Activated T-helper 2 cell treated with anti-CD3 and anti-CD28 coated beads, Interferon-gamma antibody, Interleukin-2, Interleukin-4, amounts not matched to agents 10 μg/mL and 5 μg/mL and 100 μg/mL, durations not matched to agents 14 hours and 24 hours and 36 hours (primary cell): ENCODE results near the gene ALPL. TPM values are rescaled to one million over a fixed set of nuclear protein-coding genes. Genes with fewer than 3 reads are reported as not detected.

Source experiments
- DNase-seq: peaks from one replicate; pipeline ENCODE4 v3.0.0; 2021; ENCODE audit warnings: low spot score
- H3K27ac Mint-ChIP-seq: one replicate; pipeline ENCODE4 v1.8.0; 2021; ENCODE audit warnings: mixed read lengths
- H3K27me3 Mint-ChIP-seq: one replicate; pipeline ENCODE4 v1.8.0; 2021; ENCODE audit warnings: low read depth, mixed read lengths
- H3K36me3 Mint-ChIP-seq: one replicate; pipeline ENCODE4 v1.8.0; 2021; ENCODE audit warnings: low read depth, mixed read lengths
- H3K4me1 Mint-ChIP-seq: one replicate; pipeline ENCODE4 v1.8.0; 2021; ENCODE audit warnings: low read depth, mixed read lengths
- H3K4me3 Mint-ChIP-seq: one replicate; pipeline ENCODE4 v1.8.0; 2021; ENCODE audit warnings: low read depth, mild to moderate bottlenecking, moderate library complexity, mixed read lengths
- H3K9me3 Mint-ChIP-seq: one replicate; pipeline ENCODE4 v1.8.0; 2021; ENCODE audit warnings: mixed read lengths
- intact Hi-C: fragments of 100-400 bp; cut with micrococcal nuclease; formaldehyde crosslinking; loops from one replicate; pipeline ENCODE4 v1.15.1; 2023
- total RNA-seq: library from RNA; stranded (reverse); gene quantifications from 2 replicates; pipeline ENCODE4 v1.2.3, GENCODE V29; 2022

The ALPL gene
- total RNA-seq, 1 donor from 2014 or later = not detected

DNA sequence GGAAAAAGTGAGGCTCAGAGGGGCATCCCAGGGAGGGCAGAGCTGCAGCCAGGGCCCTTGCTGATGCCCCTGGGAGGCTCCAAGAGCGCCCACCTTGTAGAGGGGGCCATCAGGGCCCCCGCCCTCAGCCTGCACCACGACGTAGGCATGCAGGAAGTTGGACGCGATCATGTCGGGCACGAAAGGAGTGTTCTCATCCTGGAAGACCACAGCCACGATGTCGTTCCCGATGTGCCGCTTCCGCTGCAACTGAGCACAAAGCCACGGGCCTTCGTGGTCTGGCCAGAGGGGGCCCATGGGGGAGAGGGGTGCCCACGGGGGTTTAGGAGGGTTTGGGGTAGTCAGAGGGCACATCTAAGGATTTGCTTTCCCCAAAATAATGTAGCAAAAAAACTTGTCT lies 100.8 kb downstream of the ALPL start:
- H3K4me3 Mint-ChIP-seq = no peak overlapping the region
- H3K9me3 Mint-ChIP-seq = no peaks in the 10 kb centered on the region
- H3K36me3 Mint-ChIP-seq = no peaks in the 10 kb centered on the region
- intact Hi-C loops = no loop called here
- H3K27me3 Mint-ChIP-seq = no peaks in the 10 kb centered on the region
- no peak for DNase-seq
- H3K27ac Mint-ChIP-seq = no peak overlapping the region
- peaks cover 10% of the 10 kb centered on the region for H3K4me1 Mint-ChIP-seq

DNA sequence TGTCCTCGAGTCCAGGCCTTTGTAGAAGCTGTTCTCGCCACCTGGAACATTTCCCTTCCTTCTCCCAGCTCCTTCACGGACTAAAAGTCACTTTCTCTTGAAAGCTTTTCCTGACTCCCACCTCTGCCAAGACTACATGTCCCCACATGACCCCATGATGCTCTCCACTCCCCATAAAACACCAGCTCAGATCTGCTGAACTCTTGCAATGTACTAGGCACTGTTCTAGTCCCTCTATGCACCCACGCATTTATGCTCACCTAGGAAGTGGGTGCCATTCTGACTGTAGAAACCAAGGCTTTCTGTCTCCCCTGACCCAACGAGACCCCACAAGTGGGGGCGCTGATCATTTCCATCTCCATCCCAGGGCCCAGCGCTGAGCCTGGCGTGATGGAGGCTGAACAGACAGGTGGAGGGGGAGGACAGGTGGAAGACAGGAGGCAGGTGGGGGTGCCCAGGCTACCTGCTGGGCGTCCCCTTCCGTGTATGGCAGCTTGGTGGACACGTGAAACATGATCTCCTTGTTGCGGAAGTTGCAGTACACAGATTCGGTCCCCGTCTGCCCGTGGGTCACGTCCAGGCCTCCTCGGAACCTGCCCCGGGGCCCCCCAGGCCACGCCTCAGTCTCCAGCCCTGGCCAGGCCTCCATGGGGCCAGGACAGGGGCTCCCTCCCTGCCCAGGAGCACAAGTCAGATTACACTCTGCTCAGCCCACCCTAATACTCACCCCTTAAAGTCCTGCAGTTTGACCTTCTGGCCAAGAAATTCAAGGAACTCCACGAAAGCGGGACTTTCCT lies 102.0 kb downstream of the ALPL start:
- DNase-seq = no peak
- Mint-ChIP-seq H3K4me1 (peaks cover 10% of the 10 kb centered on the region), H3K36me3 (no peaks in the 10 kb centered on the region), H3K27ac (no peak overlapping the region), H3K27me3 (no peaks in the 10 kb centered on the region), H3K9me3 (no peaks in the 10 kb centered on the region), H3K4me3 (no peak overlapping the region)
- intact Hi-C loops = no loop called here

DNA sequence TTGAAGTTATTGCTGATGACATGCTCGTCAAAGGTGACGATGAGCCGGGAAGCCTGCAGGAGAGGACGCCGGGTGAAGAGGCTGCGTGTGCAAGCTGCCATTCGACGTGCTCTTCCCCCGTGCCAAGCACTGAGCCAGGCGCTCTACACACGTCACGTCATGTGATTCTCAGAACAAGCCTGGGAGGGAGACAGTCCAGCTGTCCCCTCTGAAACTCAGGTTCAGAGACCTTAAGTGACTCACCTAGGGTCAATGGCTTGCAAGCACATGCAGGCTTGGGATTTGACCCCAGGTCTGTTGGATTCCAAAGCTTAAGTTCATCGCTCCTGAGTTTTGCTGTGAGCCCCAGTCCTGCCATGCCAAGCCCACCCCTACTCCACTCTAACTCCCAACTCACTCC lies 102.8 kb downstream of the ALPL start:
- no peak overlapping the region for H3K4me3 Mint-ChIP-seq
- H3K27ac Mint-ChIP-seq = no peak overlapping the region
- DNase-seq = no peak
- no peaks in the 10 kb centered on the region for H3K27me3 Mint-ChIP-seq
- intact Hi-C loops = no loop called here
- peaks cover 10% of the 10 kb centered on the region for H3K4me1 Mint-ChIP-seq
- H3K9me3 Mint-ChIP-seq = no peaks in the 10 kb centered on the region
- H3K36me3 Mint-ChIP-seq = no peaks in the 10 kb centered on the region

DNA sequence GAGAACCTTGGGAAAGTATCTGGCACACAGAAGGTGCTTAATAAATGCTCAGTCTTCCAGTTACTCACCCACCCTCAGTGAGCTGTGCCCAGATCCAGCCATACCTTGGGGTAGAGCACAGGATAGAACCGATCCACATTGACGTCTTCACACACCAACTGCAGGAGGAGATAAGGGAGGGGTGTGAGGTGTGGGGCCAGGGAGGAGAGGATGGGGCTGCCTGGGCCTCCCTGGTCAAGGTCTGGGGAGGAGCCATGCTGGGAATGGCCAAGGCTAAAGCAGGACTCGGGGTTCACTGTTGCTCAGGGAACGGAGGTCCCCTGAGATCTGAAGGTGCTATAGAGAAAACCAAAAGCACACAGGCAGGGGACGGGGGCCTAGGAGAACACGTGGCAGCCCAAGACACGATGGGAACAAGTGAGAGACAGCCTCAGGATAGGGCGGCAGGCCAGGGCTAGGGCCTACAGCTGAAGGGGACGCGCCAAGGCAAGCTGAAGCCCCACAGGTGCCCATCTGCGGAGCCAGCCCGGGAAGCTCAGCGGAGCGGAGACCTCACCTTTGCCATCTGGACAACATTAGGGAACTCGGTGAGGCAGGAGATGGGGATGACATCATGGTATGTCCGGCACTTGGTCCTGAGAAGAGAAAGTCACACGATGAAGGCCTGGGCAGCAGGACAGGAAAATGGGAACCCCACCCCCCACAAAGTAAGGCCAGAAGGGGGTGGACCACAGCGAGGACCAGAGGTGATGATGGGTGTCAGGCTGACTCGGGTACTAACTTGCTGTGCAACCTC lies 104.0 kb downstream of the ALPL start:
- H3K27me3 Mint-ChIP-seq = no peaks in the 10 kb centered on the region
- no peaks in the 10 kb centered on the region for H3K9me3 Mint-ChIP-seq
- intact Hi-C loops = no loop called here
- no peak for DNase-seq
- no peaks in the 10 kb centered on the region for H3K36me3 Mint-ChIP-seq
- no peaks in the 10 kb centered on the region for H3K4me1 Mint-ChIP-seq
- H3K4me3 Mint-ChIP-seq = no peak overlapping the region
- no peak overlapping the region for H3K27ac Mint-ChIP-seq

DNA sequence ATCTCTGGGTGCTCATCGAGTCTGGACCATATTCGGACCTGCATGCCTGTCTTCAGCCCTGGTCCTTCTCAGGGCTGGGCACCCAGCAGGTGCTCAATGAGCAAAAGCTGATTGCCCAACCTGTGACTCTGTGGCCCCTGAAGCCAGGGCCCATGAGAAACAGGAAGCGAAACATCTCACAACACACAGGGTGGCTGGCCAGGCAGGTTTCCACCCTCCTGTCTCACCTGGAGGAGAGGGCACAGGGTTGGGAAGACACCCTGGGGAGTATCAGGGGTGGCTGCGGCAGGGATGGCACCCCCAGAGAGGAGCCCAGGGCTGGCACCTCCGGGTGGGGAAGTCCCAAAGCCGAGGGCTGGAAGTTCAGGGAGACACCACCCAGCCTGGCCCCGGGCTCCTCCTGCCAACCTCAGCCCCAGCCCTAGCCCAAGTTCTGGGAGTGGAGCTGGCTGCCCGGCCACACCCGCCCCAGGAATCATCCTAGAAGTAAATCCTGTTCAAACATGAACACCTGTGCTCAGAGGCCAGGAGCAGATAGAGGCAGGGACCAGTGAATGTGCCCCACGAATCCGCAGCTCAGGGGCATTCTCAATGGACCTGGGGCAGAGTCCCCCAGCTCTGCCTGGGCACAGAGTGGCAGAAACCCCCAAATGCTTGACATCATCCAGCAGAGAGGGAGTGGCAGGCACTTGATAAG lies 105.3 kb downstream of the ALPL start:
- intact Hi-C loops = no loop called here
- H3K36me3 Mint-ChIP-seq = no peaks in the 10 kb centered on the region
- H3K27me3 Mint-ChIP-seq = no peaks in the 10 kb centered on the region
- H3K4me1 Mint-ChIP-seq = no peaks in the 10 kb centered on the region
- no peak for DNase-seq
- H3K4me3 Mint-ChIP-seq = no peak overlapping the region
- H3K9me3 Mint-ChIP-seq = no peaks in the 10 kb centered on the region
- H3K27ac Mint-ChIP-seq = no peak overlapping the region

DNA sequence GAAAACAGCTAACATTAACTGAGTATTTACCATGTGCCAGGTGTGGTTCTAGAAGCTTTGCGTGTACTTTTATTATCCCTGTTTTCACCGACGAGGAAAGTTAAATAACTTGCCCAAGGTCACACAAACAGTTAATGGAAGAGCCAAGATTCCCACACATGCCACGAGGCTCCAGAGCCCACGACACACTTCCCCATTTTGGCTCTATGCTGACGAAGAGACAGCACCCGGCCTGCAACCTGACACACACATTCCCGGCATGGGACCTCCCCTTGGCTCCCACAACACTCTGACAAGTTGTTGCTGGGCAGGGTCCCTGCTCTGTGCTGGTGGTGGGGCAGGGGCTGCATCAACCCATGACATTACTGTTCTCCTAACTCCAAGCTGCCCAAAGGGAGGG lies 107.1 kb downstream of the ALPL start:
- Mint-ChIP-seq H3K4me3 (no peak overlapping the region), H3K36me3 (no peaks in the 10 kb centered on the region), H3K27ac (no peak overlapping the region), H3K27me3 (peaks cover 10% of the 10 kb centered on the region), H3K4me1 (no peaks in the 10 kb centered on the region), H3K9me3 (no peaks in the 10 kb centered on the region)
- no peak for DNase-seq
- intact Hi-C loops = no loop called here

DNA sequence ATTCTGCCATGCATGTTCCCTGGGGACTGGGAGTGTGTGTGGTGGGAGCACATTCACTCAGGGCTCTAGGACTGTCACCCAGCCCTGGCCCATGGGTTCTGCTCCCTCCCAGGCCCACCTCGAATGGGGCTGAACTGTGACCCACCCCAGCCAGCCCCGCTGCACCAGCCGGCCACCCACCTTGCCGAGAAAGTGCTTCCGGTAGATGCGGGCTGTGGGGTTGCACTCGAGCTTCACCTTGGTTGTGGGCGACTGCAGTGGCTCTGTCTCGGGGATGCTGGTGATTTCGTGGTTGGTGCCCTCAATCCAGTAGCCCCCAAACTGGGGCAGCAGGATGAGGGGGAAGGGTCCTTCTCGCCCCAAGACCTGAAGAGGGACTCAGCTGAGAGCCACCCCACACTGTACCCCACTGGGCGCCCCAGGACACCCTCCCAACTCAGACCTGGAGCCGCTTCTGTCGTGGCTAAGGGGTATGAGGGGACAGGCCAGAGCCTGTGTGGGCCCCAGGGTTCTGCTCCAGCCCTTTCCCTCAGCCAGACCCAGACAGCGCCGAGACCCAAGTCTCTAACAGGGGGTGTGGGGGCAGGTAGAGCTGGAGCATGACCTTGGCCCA lies 108.0 kb downstream of the ALPL start:
- Mint-ChIP-seq H3K27me3 (peaks cover 13% of the 10 kb centered on the region), H3K9me3 (no peaks in the 10 kb centered on the region), H3K4me3 (no peak overlapping the region), H3K4me1 (no peaks in the 10 kb centered on the region), H3K27ac (no peak overlapping the region), H3K36me3 (no peaks in the 10 kb centered on the region)
- intact Hi-C loops = no loop called here
- DNase-seq = no peak

DNA sequence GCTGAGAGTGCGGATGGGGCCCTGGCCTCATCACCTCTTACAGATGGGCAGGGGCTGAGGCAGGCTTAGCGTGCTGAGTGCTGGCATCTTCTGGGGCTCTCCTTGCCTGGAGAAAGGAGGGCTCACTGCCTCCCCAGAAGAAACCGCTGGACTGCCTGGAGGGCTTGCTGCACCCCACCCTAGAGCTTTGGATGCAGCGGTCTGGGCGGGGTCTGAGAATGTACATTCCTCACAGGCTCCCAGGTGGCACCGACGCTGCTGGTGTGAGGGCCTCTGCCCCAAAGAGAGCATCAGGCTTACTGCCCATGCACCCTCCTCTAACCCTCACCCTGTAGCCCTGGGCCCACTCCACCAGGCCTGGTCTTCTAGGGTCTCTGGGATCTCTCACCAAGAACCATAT lies 108.8 kb downstream of the ALPL start:
- Mint-ChIP-seq H3K4me1 (peaks cover 2% of the 10 kb centered on the region), H3K9me3 (no peaks in the 10 kb centered on the region), H3K4me3 (no peak overlapping the region), H3K36me3 (no peaks in the 10 kb centered on the region), H3K27me3 (peaks cover 14% of the 10 kb centered on the region), H3K27ac (no peak overlapping the region)
- intact Hi-C loops = no loop called here
- DNase-seq = no peak

DNA sequence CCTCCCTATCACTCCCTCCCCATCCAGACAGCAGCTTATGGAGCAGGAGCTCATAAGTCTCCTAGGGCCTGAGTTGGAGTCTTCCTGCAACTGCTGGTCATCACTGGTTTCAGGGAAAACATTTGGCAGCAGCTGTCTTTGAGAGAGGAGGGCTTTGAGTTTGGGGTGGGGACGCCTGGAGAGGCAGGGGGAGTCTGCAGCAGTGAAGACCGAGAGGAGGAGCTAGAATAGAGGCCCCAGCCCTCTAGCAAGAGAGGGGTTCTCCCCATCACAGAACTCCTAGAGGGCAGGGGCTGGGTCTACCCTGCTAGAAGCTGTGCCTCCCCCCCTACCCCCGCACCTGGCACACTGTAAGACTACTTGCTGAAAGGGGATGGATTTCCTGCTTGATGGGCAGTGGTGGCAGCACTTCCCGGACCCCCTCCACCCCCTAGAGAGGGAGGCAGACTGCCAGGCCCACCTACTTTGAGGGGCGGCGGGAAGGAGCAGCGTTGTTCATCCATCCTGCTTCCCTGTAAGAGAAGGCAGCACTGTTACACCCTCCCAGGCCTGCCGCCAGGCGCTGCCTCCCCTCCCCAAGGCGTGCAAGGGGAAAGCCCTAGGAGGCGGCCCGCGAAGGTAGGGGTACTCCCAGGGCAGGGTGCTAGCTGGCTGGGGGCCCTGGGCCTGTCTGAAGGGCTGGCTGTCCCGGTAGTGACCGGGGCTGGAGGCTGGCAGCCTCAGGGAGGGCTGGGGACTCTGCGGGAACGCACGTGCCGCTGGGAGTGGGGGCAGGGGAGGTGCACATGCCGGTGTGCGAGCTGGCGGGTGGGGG lies 109.5 kb downstream of the ALPL start:
- H3K4me1 Mint-ChIP-seq = peaks cover 2% of the 10 kb centered on the region
- DNase-seq = no peak
- peaks cover 14% of the 10 kb centered on the region for H3K27me3 Mint-ChIP-seq
- intact Hi-C loops = no loop called here
- no peak overlapping the region for H3K4me3 Mint-ChIP-seq
- H3K9me3 Mint-ChIP-seq = no peaks in the 10 kb centered on the region
- H3K36me3 Mint-ChIP-seq = no peaks in the 10 kb centered on the region
- H3K27ac Mint-ChIP-seq = no peak overlapping the region

DNA sequence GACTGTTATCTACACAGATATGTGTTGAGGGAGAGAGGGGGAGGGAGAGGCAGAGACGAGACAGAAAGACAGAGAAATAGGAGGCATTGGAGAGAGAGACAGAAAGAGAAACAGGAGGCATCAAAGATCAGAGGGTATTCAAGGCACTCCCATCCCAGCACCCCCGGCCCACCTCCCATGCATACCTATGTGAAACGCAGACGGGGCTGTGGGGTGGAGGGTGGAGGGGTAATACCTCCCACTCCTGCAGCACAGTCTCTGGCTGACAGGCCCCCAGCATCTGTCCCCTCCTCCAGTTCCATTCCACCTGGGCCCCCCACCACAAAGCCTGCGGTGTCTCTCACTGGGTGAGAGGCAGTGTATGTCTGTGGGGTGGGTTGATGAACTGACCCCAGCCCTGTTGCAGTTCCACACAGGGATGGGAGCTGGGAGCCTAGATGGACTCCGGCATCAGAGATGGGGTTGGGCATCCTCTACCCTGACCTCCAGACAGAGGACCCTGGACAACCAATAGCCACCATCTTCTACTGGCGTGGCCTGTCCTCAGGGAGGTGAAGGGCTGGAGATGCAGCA lies 110.2 kb downstream of the ALPL start:
- H3K4me3 Mint-ChIP-seq = no peak overlapping the region

DNA sequence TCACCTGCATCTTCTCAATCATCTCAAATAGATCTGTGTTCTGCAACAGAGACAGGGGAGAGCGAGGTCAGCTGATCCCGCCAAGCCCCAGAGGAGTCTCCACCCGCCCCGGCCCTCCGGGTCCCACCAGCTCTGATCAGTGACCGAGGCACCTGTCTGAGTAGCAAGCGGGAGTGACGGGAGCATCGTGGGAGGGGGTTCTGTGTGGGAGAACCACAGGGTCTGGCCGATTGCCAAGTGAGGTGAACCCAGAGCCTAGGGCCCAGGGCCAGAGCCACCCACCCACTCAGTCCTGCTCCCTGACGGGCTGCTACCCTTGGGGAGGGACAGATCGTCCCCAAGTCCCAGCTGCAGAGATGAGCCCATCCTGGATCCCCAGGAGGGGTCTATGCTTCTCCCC lies 110.8 kb downstream of the ALPL start:
- H3K36me3 Mint-ChIP-seq = no peaks in the 10 kb centered on the region

More for the DNA sequence above, 110.2 kb downstream of the ALPL start:
- no peaks in the 10 kb centered on the region for H3K9me3 Mint-ChIP-seq
- peaks cover 14% of the 10 kb centered on the region for H3K27me3 Mint-ChIP-seq
- DNase-seq = no peak
- no peaks in the 10 kb centered on the region for H3K36me3 Mint-ChIP-seq
- intact Hi-C loops = no loop called here
- H3K27ac Mint-ChIP-seq = no peak overlapping the region
- H3K4me1 Mint-ChIP-seq = peaks cover 2% of the 10 kb centered on the region

DNA sequence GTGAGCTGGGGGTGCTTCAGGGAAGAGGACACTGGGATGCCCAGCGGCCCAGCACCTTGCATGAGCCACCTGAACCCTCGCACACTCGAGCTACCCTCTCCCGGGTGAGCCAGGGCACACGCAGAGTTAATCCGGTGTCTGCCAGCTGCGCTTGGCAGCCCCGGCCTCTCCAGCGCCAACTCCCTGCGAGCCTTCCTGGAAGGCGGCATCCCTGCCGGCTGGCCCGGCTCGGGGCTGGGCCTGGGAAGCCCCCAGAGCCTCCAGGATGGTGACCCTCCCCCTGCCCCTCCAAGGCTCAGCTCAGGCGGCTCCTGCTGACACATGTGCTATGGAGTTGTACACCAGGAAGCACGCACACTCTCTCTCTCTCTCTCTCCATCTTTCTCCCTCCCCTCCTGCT lies 111.3 kb downstream of the ALPL start:
- no peak for DNase-seq
- Mint-ChIP-seq H3K36me3 (no peaks in the 10 kb centered on the region), H3K27me3 (peaks cover 14% of the 10 kb centered on the region), H3K9me3 (no peaks in the 10 kb centered on the region), H3K4me3 (no peak overlapping the region), H3K4me1 (peaks cover 2% of the 10 kb centered on the region), H3K27ac (no peak overlapping the region)
- intact Hi-C loops = no loop called here

More for the DNA sequence above, 110.8 kb downstream of the ALPL start:
- Mint-ChIP-seq H3K27me3 (peaks cover 14% of the 10 kb centered on the region), H3K9me3 (no peaks in the 10 kb centered on the region), H3K27ac (no peak overlapping the region), H3K4me3 (no peak overlapping the region), H3K4me1 (peaks cover 2% of the 10 kb centered on the region)
- intact Hi-C loops = no loop called here
- DNase-seq = no peak
